HepG2 (cell line): ENCODE results near the gene CMIP. TPM values are rescaled to one million over a fixed set of nuclear protein-coding genes. Genes with fewer than 3 reads are reported as not detected.

Experiments
- FOXP1 ChIP-seq, 2 experiments: fragments of 450-650 bp in 1 of 2; IDR thresholded peaks; 2 replicates each; pipeline ENCODE4 v1.6.1; 2017 to 2018; ENCODE audit warnings: antibody characterized with exemption in 1 of 2
- HINFP ChIP-seq: sonication (generic); formaldehyde crosslinking; IDR thresholded peaks from 2 replicates; pipeline ENCODE4 v1.4.0; 2020; ENCODE audit warnings: low read depth, mild to moderate bottlenecking, missing genetic modification reagents
- HNRNPUL1 ChIP-seq: fragments of 200-400 bp; formaldehyde crosslinking; IDR thresholded peaks from 2 replicates; pipeline ENCODE4 v1.6.1; 2017; ENCODE audit warnings: low read depth, mild to moderate bottlenecking, low read length, moderate library complexity
- HOXA7 ChIP-seq: sonication (generic); formaldehyde crosslinking; IDR thresholded peaks from 2 replicates; pipeline ENCODE4 v1.8.1; 2022; ENCODE audit warnings: mild to moderate bottlenecking, missing genetic modification reagents, moderate library complexity
- IRF2 ChIP-seq: IDR thresholded peaks from 2 replicates; pipeline ENCODE4 v1.6.1; 2018; ENCODE audit warnings: missing genetic modification reagents, missing compliant biosample characterization
- MBD4 ChIP-seq: IDR thresholded peaks from 2 replicates; pipeline ENCODE4 v1.6.1; 2012; ENCODE audit warnings: low read length, inconsistent platforms, borderline replicate concordance
- PHF20 ChIP-seq: sonication (generic); formaldehyde crosslinking; IDR thresholded peaks from 2 replicates; pipeline ENCODE4 v1.5.0; 2020; ENCODE audit warnings: mild to moderate bottlenecking, missing genetic modification reagents
- TSC22D2 ChIP-seq: sonication (generic); formaldehyde crosslinking; IDR thresholded peaks from 2 replicates; pipeline ENCODE4 v1.5.1; 2020; ENCODE audit warnings: missing genetic modification reagents, mild to moderate bottlenecking, borderline replicate concordance
- ZBTB8A ChIP-seq: sonication (generic); formaldehyde crosslinking; IDR thresholded peaks from 2 replicates; pipeline ENCODE4 v1.4.0; 2020; ENCODE audit warnings: mild to moderate bottlenecking, low read depth, missing genetic modification reagents, borderline replicate concordance
- ZHX2 ChIP-seq, 2 experiments: sonication (generic) in 1 of 2; formaldehyde crosslinking in 1 of 2; IDR thresholded peaks; 2 replicates each; pipeline versions ENCODE4 v1.6.1 to v1.9.0; 2014 to 2022; ENCODE audit warnings: antibody characterized with exemption in 1 of 2, borderline replicate concordance in 1 of 2, inconsistent platforms in 1 of 2, low read depth in 1 of 2, missing genetic modification reagents in 1 of 2
- polyA plus RNA-seq, 8 experiments: library from polyadenylated mRNA; depleted of rRNA in 3 of 8; stranded (reverse) in 7 of 8; unstranded in 1 of 8; fragments of >200 nt; fragmentation: Illumina TruSeq in 4 of 8; extraction: Trizol in 4 of 8; gene quantifications; 2 replicates each; pipeline versions ENCODE4 v1.2.1 to v1.2.3, GENCODE V29; 2011 to 2016; ENCODE audit warnings: low read depth in 4 of 8, missing spikeins in 1 of 8, mixed read lengths in 1 of 8; ENCODE audit not compliant: insufficient read depth in 1 of 8
- total RNA-seq, 5 experiments: library from RNA; depleted of rRNA; stranded (reverse); fragments of >200 nt; fragmentation: Illumina TruSeq; extraction: Trizol; gene quantifications; 2 replicates each; pipeline ENCODE4 v1.2.3, GENCODE V29; 2016; ENCODE audit warnings: low read depth in 1 of 5
- TF ChIP-seq, protein P1 (sequence below): sonication (generic); formaldehyde crosslinking; IDR thresholded peaks from 2 replicates; pipeline ENCODE4 v1.4.0; 2020; ENCODE audit warnings: missing genetic modification reagents, borderline replicate concordance

CMIP gene
- total and polyA plus RNA-seq, 2 of the 13 experiments (the other 11 are each of a cell fraction or from before 2014, with no cell fraction given): 10.9 to 18.1 TPM

- TF ChIP-seq, protein P1, sequence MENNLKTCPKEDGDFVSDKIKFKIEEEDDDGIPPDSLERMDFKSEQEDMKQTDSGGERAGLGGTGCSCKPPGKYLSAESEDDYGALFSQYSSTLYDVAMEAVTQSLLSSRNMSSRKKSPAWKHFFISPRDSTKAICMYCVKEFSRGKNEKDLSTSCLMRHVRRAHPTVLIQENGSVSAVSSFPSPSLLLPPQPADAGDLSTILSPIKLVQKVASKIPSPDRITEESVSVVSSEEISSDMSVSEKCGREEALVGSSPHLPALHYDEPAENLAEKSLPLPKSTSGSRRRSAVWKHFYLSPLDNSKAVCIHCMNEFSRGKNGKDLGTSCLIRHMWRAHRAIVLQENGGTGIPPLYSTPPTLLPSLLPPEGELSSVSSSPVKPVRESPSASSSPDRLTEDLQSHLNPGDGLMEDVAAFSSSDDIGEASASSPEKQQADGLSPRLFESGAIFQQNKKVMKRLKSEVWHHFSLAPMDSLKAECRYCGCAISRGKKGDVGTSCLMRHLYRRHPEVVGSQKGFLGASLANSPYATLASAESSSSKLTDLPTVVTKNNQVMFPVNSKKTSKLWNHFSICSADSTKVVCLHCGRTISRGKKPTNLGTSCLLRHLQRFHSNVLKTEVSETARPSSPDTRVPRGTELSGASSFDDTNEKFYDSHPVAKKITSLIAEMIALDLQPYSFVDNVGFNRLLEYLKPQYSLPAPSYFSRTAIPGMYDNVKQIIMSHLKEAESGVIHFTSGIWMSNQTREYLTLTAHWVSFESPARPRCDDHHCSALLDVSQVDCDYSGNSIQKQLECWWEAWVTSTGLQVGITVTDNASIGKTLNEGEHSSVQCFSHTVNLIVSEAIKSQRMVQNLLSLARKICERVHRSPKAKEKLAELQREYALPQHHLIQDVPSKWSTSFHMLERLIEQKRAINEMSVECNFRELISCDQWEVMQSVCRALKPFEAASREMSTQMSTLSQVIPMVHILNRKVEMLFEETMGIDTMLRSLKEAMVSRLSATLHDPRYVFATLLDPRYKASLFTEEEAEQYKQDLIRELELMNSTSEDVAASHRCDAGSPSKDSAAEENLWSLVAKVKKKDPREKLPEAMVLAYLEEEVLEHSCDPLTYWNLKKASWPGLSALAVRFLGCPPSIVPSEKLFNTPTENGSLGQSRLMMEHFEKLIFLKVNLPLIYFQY (CRISPR knock-in tag): peak; percentile 92
- TF ChIP-seq FOXP1 (IDR thresholded peaks at IDR 0.05) (no peak; the same call in 1 of the 2 replicates), FOXP1 (CRISPR knock-in tag; IDR thresholded peaks at IDR 0.05) (peak; percentile 94), MBD4 (no peak), HINFP (peak; percentile 89; the same call in 1 of the 2 replicates), HOXA7 (no peak), PHF20 (CRISPR knock-in tag) (no peak), ZBTB8A (peak; percentile 36; the same call in 1 of the 2 replicates), IRF2 (CRISPR knock-in tag) (peak; percentile 97), HNRNPUL1 (no peak), TSC22D2 (peak; percentile 72; the same call in 1 of the 2 replicates), ZHX2 (IDR thresholded peaks at IDR 0.05; ENCODE audit: low read depth) (no peak; the same call in none of the 2 replicates), ZHX2 (CRISPR knock-in tag; IDR thresholded peaks at IDR 0.05; ENCODE audit: borderline replicate concordance) (peak; percentile 51; the same call in 1 of the 2 replicates)
Observed at GRCh38 chr16:81451753-81452680, 7.4 kb downstream of the CMIP start (continued).
